OCI-LY3 (cell line): ENCODE measurements around the gene ARVCF.

ENCODE experiments used
- H2AFZ ChIP-seq: fragments of 200-600, 300-600 bp; shearing (Covaris generic); 2 replicates; pipeline ENCODE4 v1.6.0; 2014; ENCODE audit warnings: antibody characterized with exemption, low read depth, low read length
- H3K27ac ChIP-seq: fragments of 200-600, 300-600 bp; sonication (generic); 2 replicates; pipeline ENCODE4 v1.5.1; 2014; ENCODE audit warnings: mild to moderate bottlenecking, low read length, moderate library complexity, mixed read lengths
- H3K27me3 ChIP-seq: fragments of 200-600, 300-600 bp; sonication (generic); 2 replicates; pipeline ENCODE4 v1.6.1; 2014; ENCODE audit warnings: low read depth, low read length, mixed read lengths
- H3K36me3 ChIP-seq: fragments of 200-600, 300-600 bp; sonication (generic); replicated peaks from 2 replicates; pipeline ENCODE3; 2014; ENCODE audit warnings: low read depth, low read length, mixed read lengths
- H3K4me1 ChIP-seq: fragments of 300-600, 200-600 bp; sonication (generic); 2 replicates; pipeline ENCODE4 v1.6.1; 2014; ENCODE audit warnings: low read length, mixed read lengths
- H3K4me2 ChIP-seq: fragments of 200-600, 300-600 bp; sonication (generic); 2 replicates; pipeline ENCODE4 v1.6.1; 2014; ENCODE audit warnings: low read length, mixed read lengths
- H3K4me3 ChIP-seq: fragments of 300-600, 200-600 bp; sonication (generic); 2 replicates; pipeline ENCODE4 v1.5.1; 2014; ENCODE audit warnings: antibody characterized with exemption, mild to moderate bottlenecking, low read length, moderate library complexity
- H3K79me2 ChIP-seq: fragments of 300-600, 200-600 bp; shearing (Covaris generic); 2 replicates; pipeline ENCODE4 v1.6.1; 2014; ENCODE audit warnings: mild to moderate bottlenecking, low read length, mixed read lengths
- H3K9ac ChIP-seq: fragments of 300-600, 200-600 bp; shearing (Covaris generic); 2 replicates; pipeline ENCODE4 v1.6.0; 2014; ENCODE audit warnings: mild to moderate bottlenecking, low read length, moderate library complexity
- H3K9me3 ChIP-seq: fragments of 200-600, 300-600 bp; shearing (Covaris generic); 2 replicates; pipeline ENCODE4 v1.6.1; 2014; ENCODE audit warnings: low read length, mixed read lengths; ENCODE audit not compliant: insufficient read depth
- H4K20me1 ChIP-seq: fragments of 200-600, 300-600 bp; sonication (generic); 2 replicates; pipeline ENCODE4 v1.6.1; 2016; ENCODE audit warnings: low read length, mixed read lengths; ENCODE audit not compliant: insufficient read depth
- CTCF ChIP-seq: fragments of 200-600, 300-600 bp; sonication (generic); IDR thresholded peaks from 2 replicates; pipeline ENCODE4 v1.5.1; 2014; ENCODE audit warnings: antibody characterized with exemption, low read length, low read depth
- EZH2phosphoT487 ChIP-seq: fragments of 200-600 bp; shearing (Covaris generic); IDR thresholded peaks from 2 replicates; pipeline ENCODE4 v1.6.1; 2018; ENCODE audit warnings: antibody characterized with exemption, mixed run types, low read depth

The ARVCF gene

GRCh38 chr22:19992921-19993355 is 23.7 kb downstream of the ARVCF start:
- H3K27me3 ChIP-seq: no peaks in the 10 kb centered on the region
- no peaks in the 10 kb centered on the region for H3K9me3 ChIP-seq
- no peaks in the 10 kb centered on the region for H4K20me1 ChIP-seq
- no peak overlapping the region for H3K4me3 ChIP-seq
- no peak overlapping the region for H2AFZ ChIP-seq
- no peak overlapping the region for H3K4me2 ChIP-seq
- H3K27ac ChIP-seq: no peak overlapping the region
- H3K36me3 ChIP-seq: no peaks in the 10 kb centered on the region
- no peaks in the 10 kb centered on the region for H3K79me2 ChIP-seq
- TF ChIP-seq EZH2phosphoT487: no peak
- no peak for TF ChIP-seq CTCF
- H3K9ac ChIP-seq: no peak overlapping the region
- no peaks in the 10 kb centered on the region for H3K4me1 ChIP-seq

GRCh38 chr22:19992481-19992911 is 24.1 kb downstream of the ARVCF start:
- H3K79me2 ChIP-seq: no peaks in the 10 kb centered on the region
- no peak overlapping the region for H3K4me2 ChIP-seq
- H3K9ac ChIP-seq: no peak overlapping the region
- no peaks in the 10 kb centered on the region for H3K36me3 ChIP-seq
- no peaks in the 10 kb centered on the region for H4K20me1 ChIP-seq
- H3K4me3 ChIP-seq: no peak overlapping the region
- H2AFZ ChIP-seq: no peak overlapping the region
- no peaks in the 10 kb centered on the region for H3K27me3 ChIP-seq
- TF ChIP-seq EZH2phosphoT487 (no peak), CTCF (no peak)
- H3K9me3 ChIP-seq: no peaks in the 10 kb centered on the region
- H3K4me1 ChIP-seq: no peaks in the 10 kb centered on the region
- H3K27ac ChIP-seq: no peak overlapping the region

GRCh38 chr22:19991645-19992451 is 24.8 kb downstream of the ARVCF start:
- no peaks in the 10 kb centered on the region for H3K36me3 ChIP-seq
- no peaks in the 10 kb centered on the region for H4K20me1 ChIP-seq
- H3K9ac ChIP-seq: no peak overlapping the region
- no peak for TF ChIP-seq EZH2phosphoT487
- TF ChIP-seq CTCF: no peak
- H3K9me3 ChIP-seq: no peaks in the 10 kb centered on the region
- no peak overlapping the region for H3K4me2 ChIP-seq
- H3K27me3 ChIP-seq: no peaks in the 10 kb centered on the region
- no peaks in the 10 kb centered on the region for H3K79me2 ChIP-seq
- H3K4me1 ChIP-seq: no peaks in the 10 kb centered on the region
- H3K27ac ChIP-seq: no peak overlapping the region
- H3K4me3 ChIP-seq: no peak overlapping the region
- no peak overlapping the region for H2AFZ ChIP-seq

- H3K36me3 ChIP-seq: no peaks in the 10 kb centered on the region
- H3K4me1 ChIP-seq: no peaks in the 10 kb centered on the region
- H3K4me2 ChIP-seq: no peak overlapping the region
- no peaks in the 10 kb centered on the region for H3K79me2 ChIP-seq
- no peak overlapping the region for H3K9ac ChIP-seq
- no peak overlapping the region for H3K4me3 ChIP-seq
- no peaks in the 10 kb centered on the region for H3K27me3 ChIP-seq
- H3K9me3 ChIP-seq: no peaks in the 10 kb centered on the region
- TF ChIP-seq CTCF (no peak), EZH2phosphoT487 (no peak)
- no peak overlapping the region for H3K27ac ChIP-seq
- H2AFZ ChIP-seq: no peak overlapping the region
- no peaks in the 10 kb centered on the region for H4K20me1 ChIP-seq
These were observed 25.3 kb downstream of the ARVCF start for GRCh38 chr22:19991395-19991644.
